Fibroblast of villous mesenchyme (primary cell): ENCODE results near the gene PROCA1. TPM values are rescaled to one million over a fixed set of nuclear protein-coding genes. Genes with fewer than 3 reads are reported as not detected.

ENCODE experiments used
- DNase-seq: peaks from one replicate; pipeline ENCODE4 v3.0.0-alpha.2; 2010; ENCODE audit warnings: low read depth
- H3K4me3 ChIP-seq: 2 replicates; pipeline ENCODE4 v1.5.1; 2011; ENCODE audit warnings: low read depth, mild to moderate bottlenecking, low read length
- CTCF ChIP-seq: IDR thresholded peaks from 2 replicates; pipeline ENCODE4 v1.5.1; 2012; ENCODE audit warnings: low read depth, mild to moderate bottlenecking, low read length; ENCODE audit not compliant: insufficient read depth
- total RNA-seq: library from RNA; depleted of rRNA; stranded (reverse); fragments of >200 nt; gene quantifications from 2 replicates; pipeline ENCODE4 v1.2.3, GENCODE V29; 2012

Gene PROCA1
- under 0.01 and 1.6 TPM in 2 replicates for total RNA-seq

DNA sequence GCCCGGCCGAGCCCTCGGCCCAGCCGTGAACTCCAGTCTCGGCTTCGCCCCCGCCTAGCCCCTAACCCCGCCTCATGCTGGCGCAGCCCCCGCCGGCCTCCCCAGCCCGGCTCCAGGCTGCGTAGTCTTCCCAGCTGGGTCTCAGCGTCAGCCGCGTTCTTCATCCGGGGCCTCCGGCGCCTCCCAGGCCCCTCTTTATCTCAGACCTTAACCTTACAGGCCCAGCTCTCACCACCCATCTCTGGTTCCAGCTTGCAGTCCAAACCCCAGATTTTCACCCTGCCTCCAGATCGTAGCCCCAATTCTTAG lies at the start of gene PROCA1:
Gene PROCA1 (minus strand): TSS at position 166 of the 309 bp plus-strand sequence. CDS start 228 bp downstream, outside the sequence.
- no peak for DNase-seq
- no peak for TF ChIP-seq CTCF
- peak within 1 kb of the TSS; percentile 51 for H3K4me3 ChIP-seq

GRCh38 chr17:28760601-28761562 lies 49.2 kb upstream of the PROCA1 start:
- H3K4me3 ChIP-seq: no peak overlapping the region
- TF ChIP-seq CTCF: no peak
- peak; percentile 58 for DNase-seq

DNA sequence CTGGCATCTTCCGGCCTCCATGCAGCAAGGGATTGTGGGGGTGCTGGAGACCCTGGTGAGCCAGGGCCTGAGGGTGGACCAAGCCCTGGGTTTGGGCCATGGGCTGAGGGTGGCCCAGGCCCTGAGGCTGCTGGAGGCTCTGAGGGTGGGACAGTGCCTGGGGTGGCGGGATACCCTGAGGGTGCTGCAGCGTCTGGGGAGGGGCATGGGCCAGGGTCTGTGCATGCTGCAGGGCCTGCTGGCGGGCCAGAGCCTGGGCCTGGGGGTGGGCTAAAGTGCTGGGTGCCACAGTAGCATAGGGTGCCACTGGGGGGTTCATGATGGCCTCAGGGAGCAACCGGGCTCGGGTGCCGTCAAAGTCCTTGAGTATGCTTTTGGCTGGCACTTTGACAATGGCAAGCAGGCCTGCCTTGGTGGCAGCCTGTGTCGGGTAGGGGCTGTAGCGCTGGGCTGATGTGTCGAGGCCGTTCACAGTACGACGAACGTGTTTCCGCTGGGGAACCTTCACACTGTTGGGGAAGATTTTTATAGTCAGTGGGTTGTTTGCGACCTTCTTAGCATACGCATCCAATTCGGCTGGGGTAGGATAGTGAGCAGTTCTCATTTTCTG lies 47.7 kb upstream of the PROCA1 start:
- no peak for DNase-seq
- no peak overlapping the region for H3K4me3 ChIP-seq
- no peak for TF ChIP-seq CTCF

DNA sequence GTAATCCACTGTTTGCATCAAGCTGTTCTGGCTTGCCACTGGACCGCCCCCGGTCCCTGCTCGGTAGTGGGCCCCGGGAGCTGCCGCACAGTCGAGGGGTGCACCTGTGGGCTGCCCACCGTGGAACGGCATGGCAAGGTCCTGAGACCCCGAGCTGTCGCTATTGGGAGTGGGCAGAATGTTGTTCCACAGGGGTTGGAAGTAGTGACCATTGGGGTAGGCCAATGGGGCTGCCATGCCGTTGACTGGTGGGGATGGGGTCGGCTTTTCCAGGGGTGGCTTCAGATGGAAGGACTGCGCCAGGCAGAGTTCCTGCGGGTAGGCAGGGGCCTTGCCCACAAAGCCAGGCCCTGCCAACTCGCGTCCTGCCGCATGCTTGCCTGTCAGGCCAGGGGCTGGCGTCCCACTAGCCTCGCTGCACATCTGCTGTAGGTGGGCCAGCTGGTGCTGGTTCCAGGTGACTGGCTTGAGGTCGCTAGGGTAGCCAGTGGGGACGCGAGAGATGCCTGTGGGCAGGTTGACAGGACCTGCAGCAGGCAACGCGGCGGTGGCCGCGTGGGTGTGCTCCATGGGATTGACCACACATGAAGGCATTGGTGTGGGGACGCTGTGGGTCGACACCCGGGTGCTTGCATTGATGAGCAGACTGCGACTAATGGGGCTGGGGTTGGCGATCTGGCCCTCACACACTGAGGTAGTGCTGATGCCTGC lies 46.9 kb upstream of the PROCA1 start:
- no peak for DNase-seq
- no peak overlapping the region for H3K4me3 ChIP-seq

GRCh38 chr17:28756049-28756804 lies 44.5 kb upstream of the PROCA1 start:
- no peak for TF ChIP-seq CTCF

More for the DNA sequence above, 46.9 kb upstream of the PROCA1 start:
- TF ChIP-seq CTCF: no peak

DNA sequence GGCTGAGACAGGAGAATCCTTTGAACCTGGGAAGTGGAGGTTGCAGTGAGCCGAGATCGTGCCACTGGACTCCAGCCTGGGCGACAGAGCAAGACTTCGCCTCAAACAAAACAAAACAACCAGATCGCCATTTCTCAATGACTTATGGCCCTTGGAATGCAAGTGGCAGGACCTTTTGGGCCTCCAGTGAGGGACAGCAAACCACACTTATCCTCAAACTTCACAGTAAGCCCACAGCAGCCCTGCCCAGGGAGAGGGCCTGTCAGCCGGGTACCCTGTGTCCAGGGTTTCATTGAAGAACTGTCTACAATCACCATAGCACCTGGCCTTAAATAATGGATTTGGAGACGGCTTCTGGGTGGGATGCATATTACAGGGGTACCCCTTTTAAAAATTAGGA lies 43.8 kb upstream of the PROCA1 start:
- peak; percentile 40 for DNase-seq
- H3K4me3 ChIP-seq: no peak overlapping the region

More at GRCh38 chr17:28756049-28756804, 44.5 kb upstream of the PROCA1 start:
- no peak for DNase-seq
- H3K4me3 ChIP-seq: no peak overlapping the region

More for the DNA sequence above, 43.8 kb upstream of the PROCA1 start:
- TF ChIP-seq CTCF: no peak
